Stimulated activated CD8-positive, alpha-beta memory T cell treated with anti-CD3 and anti-CD28 coated beads, Interleukin-15, amount 100 ng/mL, for 4 hours (primary cell): Measurements from ENCODE around the gene H2AZ2.
A peak's percentile ranks its signal among the peaks of the same experiment; 100 is the strongest.
"Not testable (repeated sequence)": the region's sequence is repeated elsewhere in the genome, so short reads cannot be mapped to it uniquely, and the experiment has no call there.

ENCODE experiments used
- DNase-seq, 2 donors: peaks; one replicate each; pipeline ENCODE4 v3.0.0-alpha.2; 2020; ENCODE audit warnings: low read depth in 2 of 2

The H2AZ2 gene

GRCh38 chr7:44847920-44848634 is at the start of gene H2AZ2:
H2AZ2 (minus strand) TSS chr7:44848087; CDS start chr7:44847971, 116 bp downstream.
- DNase-seq, result peak; percentile 99 to 100

DNA sequence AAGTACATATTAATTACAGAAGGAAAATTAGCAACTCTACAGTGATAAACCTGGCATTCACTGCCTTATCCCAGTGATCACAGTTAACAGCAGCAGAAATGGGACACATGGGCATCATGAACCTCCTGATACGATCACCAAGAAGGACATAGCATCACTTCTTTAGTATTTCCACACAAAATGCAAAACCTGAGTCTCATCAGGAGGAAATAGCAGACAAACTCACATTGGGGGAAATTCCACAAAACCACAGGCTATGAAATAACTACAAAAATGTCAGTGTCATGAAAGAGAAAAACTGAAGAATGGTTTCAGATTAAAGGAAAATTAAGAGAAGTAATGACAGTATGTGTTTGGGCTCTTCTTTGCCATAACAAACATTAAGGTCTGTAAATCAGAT is 49.4 kb upstream of the H2AZ2 start:
- DNase-seq, result no peak

DNA sequence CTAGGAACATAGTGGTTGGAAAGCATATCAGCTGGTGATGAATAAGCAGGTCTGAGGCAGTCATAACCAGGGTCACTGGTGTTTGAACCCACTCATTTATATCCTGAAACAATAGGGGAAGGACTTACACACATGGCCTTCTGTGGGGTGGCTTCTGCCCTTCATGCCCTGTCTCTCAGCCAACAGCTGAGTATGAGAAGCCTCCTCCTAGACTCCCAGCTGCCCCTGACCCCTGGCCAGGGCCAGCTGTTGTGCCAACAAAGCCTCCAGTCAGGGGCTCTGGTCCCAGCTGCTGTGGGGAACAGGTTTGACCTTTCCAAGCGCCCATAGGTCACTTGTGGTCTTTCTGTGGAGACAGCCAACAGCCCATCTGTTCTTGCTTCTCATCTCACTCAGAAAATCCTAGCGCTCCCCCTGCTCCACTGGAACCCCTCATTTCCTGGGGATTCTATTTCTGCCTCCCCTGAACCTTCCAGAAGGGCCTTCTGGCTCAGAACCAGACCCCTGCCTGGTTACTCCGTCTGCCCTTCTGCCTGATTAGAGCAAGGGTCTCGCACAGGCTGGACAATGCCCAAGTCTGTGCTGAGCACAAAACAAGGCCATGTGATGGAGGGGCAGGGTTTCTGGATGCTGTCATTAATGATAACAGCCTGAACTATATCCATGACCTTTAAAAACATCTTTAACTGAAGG is 47.1 kb upstream of the H2AZ2 start:
- no peak for DNase-seq

- no peak for DNase-seq
Measured at GRCh38 chr7:44893710-44894234, 45.9 kb upstream of the H2AZ2 start.

- no peak for DNase-seq
Measured at GRCh38 chr7:44891791-44892190, 43.9 kb upstream of the H2AZ2 start.

GRCh38 chr7:44891372-44891771 is 43.5 kb upstream of the H2AZ2 start:
- no peak for DNase-seq

DNA sequence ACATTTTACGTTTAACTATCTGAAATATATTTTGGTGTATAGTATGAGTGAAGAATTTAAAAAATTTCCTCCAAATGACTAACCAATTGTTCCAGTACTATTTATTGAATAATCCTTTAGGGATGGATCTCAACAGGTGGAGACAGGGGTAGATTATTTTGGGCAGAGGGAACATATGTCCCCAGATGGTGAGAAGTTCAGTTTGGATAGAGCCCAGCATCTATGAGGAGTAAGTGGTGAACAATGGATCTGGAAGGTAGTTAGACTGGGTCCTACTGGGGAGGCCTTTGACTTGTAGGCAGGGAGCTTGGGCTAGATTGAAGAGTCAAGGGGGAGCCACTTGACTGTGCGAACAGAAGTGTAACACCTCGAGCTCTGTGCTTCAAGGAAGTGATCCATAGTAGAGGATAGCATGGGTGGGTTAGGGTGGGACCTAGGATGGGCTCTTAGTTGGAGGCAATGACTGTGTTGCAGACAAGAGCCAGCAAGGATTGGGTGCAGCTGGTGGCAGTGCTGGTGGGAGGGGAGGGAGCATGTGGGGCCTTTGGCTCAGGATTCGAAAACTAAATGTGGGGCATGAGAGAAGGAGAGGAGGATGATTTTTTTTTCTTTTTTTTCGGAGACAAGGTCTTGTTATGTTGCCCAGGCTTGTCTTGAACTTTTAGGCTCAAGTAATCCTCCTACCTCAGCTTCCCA is 41.3 kb upstream of the H2AZ2 start:
- no peak for DNase-seq

DNA sequence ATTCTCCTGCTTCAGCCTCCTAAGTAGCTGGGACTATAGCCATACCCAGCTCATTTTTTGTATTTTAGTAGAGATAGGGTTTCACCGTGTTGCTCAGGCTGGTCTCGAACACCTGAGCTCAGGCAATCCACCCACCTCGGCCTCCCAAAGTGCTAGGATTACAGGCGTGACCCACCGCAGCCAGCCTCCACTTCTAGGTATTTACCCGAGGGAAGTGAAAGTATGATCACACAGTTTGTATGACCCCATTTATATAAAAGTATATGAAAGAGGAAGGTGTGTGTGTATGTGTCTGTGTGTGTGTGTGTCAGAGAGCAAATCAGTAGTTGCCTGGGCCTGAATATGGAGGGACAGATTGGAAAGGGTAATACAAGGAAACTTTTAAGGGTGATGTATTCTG is 39.4 kb upstream of the H2AZ2 start:
- DNase-seq, result no peak

DNA sequence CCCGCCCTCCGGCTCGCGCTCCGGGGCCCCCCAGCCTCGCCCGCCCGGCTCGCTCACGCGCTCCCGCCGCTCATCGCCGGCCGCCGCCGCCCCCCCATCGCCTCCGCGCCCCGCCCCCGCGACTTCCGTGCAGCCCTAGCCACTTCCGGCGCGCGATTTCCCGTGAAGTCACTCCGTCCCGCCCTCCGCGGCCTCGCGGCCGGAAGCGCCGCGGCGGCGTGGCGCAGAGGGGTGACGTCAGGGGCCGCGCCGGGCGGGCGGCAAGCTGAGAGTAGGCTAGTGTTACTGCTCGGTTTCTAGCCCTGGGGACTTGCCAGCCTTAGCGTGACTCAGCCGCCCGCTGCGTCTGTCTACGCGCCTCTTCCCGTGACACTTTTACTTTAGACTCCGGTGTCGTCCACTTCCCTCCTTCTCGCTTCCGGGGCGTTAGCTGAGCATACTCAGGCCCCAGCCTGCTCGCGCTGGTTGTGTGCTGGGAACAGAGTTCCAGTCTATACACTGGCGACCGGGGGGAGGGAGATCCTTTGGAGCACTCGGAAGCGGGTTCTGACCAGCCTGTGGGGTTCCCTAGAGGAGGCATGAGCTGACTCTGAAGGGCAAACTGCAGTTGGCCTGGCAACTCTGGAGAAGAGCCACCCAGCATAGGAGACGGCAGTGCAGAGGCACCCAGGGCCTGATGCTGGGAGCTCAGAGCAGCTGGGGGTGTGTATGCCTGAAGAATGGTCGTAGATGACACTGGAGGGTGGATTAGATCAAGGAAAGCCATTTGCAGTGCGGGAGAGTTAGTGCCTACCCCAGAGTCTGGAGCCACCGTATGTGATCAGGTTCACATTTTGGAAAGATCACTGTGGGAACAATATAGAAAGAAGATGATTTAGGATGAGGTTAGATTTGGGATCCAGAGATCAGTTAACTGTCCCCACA is 37.8 kb upstream of the H2AZ2 start, which contains the start of gene PURB:
TSS of gene PURB (minus strand) at position 137 of the 924 bp plus-strand sequence. CDS start 182 bp downstream, outside the sequence.
- peak; percentile 90 to 96 for DNase-seq

DNA sequence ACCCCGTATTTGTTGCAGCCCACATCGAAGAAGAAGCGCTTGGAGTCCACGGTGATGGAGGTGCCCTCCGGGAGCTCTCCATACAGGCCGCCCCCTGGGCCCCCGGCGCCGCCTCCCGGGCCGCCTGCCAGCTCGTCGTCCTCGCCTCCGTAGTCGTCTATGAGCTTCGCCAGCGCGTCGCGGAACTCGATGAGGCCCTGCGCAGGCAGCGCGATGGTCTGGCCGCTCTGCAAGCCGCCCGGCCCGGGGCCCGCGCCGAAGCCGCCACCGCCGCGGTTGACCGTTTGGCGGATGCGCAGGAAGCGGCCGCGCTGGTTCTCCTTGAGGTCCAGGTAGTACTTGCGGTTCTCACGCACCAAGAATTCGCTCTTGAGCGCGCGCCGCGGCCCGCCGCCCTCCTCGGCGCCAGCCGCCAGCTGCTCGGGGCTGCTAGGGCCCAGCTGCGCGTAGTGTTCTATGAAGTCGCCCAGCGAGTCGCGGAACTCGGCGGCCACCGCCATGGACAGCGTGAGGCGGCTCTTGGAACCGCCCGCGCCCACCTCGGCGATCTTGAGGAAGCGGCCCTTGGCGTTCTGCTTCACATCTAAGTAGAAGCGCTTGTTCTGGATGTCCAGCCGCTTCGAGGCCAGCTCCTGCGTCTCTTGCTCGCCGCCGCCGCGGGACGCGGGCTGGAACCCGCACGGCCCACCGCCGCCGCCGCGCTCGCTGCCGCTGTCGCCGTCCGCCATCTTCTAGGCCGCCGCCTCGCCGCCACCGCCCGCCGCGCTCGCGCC is 36.9 kb upstream of the H2AZ2 start:
- peak in 1 of 2 donors; percentile 20 for DNase-seq

DNA sequence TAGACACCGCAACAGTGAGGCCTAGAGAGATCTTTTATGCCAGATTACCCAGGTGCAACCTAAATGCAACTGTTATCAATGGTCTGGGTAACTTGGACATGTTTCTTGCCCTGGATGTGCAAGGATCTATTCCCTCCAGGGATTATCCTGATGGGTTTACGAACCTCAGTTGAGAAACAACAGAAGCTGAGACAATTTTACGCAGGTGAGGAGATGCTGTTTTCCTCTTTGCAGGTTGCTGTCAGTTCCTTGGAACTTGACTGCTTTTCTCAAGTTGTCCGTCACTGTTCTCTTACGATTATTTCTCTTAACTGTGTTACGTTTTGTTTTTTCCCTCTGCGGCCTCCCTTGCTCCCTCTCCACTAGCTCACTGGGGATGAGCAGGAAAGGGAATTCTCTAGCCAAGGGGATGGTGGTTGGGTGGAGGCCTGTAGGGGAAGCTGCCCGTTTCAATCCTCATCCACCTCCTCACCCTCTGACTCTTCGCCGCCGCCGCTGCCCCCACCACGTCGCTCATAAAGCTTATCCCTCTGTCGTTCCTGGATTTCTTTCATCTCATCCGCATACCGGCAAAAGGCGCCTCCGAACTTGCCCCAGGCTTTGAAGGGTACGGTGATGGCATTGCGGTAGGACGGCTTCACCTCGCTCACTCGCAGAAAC is 36.2 kb upstream of the H2AZ2 start:
- no peak for DNase-seq

- no peak for DNase-seq
Measured at GRCh38 chr7:44882899-44883298, 35.0 kb upstream of the H2AZ2 start.

GRCh38 chr7:44881610-44882009 is 33.7 kb upstream of the H2AZ2 start:
- no peak for DNase-seq

GRCh38 chr7:44881066-44881600 is 33.2 kb upstream of the H2AZ2 start:
- no peak for DNase-seq

- DNase-seq, result no peak
Measured at GRCh38 chr7:44880317-44881018, 32.6 kb upstream of the H2AZ2 start.

DNA sequence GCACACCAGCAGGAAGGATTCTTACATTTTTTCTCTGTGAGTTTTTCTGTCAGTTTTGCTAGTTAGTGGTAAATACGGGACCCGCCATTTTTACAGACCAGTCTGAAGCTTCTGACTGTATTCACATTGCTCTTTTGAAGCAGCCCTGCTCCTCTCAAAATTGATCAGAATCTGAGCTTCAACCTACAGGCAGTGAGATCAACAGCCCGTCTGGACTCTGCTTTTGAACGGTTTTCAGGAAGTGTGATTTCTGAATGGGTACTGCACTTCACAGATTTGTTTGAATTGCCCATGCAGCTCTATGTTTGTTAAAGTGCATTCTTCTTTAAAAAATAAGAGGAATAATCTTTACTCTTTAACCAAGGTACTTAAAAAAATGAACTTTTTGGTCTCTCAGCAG is 28.5 kb upstream of the H2AZ2 start:
- DNase-seq, result no peak

DNA sequence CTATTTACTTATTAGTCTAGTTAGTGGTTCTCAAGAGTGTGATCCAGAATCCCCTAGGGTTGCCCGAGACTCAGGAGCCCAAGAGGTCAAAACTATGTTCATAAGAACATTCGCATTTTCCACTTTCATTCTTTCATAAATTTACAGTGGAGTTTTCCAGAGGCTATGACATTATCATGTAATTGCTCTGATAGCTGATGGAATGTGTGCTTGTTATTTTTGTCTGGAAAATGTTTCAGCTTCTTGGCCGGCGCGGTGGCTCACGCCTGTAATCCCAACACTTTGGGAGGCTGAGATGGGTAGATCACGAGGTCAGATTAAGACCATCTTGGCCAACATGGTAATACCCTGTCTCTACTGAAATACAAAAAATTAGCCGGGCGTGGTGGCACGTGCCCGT is 27.4 kb upstream of the H2AZ2 start:
- DNase-seq, result no peak

DNA sequence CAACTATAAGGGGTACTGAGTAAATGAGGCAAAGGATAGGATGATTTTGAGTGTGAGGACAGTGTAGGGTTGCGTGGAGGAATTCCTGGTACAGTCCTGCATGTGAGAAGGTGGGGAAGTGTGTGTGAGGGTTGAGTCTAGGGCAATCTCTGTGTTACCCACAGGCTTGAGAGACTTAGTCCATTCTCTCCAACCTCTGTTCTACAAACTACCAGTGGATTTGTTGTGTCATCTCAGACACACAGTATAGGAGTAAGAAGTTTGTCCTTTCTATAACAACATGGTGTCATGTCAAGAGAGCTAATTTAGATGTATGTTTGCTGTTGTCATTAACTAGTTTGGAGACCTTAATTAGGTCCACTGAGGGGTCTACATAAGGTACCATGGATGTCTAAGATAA is 24.9 kb upstream of the H2AZ2 start:
- DNase-seq, result no peak

- DNase-seq, result not testable (repeated sequence)
Measured at GRCh38 chr7:44871918-44872317, 24.0 kb upstream of the H2AZ2 start.
